HG03064 (cell line): ENCODE measurements around the gene PCNX2.
A peak's percentile ranks its signal among the peaks of the same experiment; 100 is the strongest.

ENCODE experiments used
- ATAC-seq: cut with Tn5 transposase; IDR thresholded peaks from one replicate; pipeline ENCODE4 v1.9.1; 2021; ENCODE audit warnings: low read depth; ENCODE audit not compliant: unreplicated experiment

Gene PCNX2, protein sequence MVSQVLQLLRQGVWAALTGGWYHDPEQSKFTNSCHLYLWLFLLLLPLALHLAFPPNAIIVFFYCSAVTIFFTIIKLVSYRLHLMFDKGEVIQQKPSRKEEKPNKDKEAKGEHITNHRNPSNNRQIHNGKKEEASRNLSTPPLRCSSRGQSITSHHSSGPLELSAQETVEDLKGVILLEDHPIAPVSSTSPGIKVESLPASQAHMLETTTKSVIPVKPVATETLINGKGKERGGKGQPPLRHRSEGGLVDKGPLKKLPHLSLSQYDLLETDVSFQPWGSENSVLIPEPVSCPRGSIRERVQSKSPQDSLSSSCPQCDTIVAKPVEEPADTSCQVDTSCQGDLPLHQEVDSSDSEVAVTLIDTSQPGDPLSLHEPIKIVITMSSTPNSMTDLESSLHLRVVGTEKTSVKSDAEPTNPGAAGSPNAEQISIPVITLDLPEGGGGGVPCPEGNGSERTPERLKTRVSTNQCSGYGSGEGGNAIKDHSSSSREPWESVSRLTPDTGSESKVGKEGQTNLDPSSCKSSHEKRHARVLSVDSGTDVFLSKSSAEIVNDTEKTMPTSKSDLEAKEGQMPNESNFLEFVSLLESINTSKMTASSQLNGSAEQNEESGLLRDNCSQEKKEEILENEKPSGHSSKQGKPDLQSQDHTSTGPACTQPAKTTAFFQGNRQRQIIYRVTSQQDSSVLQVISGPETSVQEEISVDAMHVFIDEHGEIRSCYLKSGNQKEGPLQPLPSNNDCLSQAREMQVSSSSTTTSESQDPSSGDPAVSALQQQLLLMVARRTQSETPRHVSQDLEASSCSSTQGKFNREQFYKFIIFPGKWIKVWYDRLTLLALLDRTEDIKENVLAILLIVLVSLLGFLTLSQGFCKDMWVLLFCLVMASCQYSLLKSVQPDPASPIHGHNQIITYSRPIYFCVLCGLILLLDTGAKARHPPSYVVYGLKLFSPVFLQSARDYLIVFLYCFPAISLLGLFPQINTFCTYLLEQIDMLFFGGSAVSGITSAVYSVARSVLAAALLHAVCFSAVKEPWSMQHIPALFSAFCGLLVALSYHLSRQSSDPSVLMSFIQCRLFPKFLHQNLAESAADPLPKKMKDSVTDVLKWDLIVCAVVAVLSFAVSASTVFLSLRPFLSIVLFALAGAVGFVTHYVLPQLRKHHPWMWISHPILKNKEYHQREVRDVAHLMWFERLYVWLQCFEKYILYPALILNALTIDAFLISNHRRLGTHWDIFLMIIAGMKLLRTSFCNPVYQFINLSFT (N-terminal part only)

DNA sequence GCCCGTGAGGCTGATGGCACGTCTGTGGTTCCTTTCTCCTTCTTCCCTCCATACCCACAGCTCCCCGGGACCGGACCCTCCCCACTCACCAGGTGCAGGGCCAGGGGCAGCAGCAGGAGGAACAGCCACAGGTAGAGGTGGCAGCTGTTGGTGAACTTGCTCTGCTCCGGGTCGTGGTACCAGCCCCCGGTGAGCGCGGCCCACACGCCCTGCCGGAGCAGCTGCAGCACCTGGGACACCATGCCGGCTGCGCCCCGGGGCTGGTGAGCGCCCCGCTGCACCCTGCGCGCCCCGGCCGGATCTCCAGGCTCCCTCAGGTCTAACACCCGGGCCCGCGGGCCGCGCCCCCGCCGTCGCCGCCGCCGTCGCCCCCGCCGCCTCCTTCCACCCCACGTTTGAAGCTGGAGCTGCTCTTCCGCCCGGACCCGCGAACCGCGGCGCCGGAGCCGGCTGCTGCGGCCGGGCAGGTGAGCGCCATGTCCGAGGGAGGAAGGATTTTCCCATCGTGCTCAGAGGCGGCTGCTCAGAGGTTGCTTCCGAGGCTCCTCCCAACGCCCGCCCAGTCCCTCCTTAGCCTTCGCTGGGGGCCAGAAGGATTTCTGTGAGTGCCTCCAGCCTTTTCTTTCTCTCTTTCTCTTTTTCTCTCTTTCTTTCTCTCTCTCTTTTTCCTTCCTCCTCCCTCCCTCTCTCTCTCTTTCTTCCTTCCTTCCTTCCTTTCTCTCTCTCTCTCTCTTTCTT, at the start of gene PCNX2:
TSS of gene PCNX2 (minus strand) at position 489 of the 738 bp plus-strand sequence. CDS start at position 242, 247 bp downstream.
- peak; percentile 81 for ATAC-seq

DNA sequence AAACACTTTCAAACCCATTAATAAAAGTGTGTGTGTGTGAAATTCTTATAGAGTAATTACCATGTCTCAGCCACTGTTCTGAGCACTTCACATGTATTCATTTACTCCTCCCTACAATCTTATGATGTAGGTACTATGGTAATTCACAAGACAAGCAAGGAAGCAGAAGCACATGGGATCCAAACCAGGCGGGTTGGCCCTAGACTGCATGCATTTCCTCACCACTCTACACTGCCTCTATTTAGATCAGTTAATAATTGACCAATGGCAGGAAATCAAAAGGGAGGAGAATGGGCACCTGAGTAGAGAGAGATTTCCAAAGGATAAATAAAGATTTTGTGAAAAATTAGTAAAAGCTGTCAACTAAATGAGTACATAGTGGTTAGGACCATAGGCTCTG, 47.7 kb upstream of the PCNX2 start:
- ATAC-seq, result no peak

DNA sequence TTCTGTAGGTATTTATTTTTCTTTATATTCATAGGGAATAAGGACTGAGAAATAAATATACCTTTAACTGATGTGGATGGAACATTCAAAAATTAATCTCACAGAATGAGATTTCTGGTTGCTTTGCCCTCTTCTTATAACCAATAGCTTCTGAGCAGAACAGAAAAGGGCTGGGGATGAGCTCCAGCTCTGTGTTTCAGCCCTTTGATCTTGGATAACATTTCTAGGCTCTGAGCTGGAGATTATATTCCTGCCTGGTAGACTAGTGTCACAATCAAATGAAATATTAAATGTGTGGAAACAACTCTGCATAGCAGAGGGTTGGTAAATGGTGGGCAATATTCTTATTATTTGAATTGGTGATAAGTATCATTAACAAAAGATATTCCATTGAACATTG, 46.6 kb upstream of the PCNX2 start:
- no peak for ATAC-seq

DNA sequence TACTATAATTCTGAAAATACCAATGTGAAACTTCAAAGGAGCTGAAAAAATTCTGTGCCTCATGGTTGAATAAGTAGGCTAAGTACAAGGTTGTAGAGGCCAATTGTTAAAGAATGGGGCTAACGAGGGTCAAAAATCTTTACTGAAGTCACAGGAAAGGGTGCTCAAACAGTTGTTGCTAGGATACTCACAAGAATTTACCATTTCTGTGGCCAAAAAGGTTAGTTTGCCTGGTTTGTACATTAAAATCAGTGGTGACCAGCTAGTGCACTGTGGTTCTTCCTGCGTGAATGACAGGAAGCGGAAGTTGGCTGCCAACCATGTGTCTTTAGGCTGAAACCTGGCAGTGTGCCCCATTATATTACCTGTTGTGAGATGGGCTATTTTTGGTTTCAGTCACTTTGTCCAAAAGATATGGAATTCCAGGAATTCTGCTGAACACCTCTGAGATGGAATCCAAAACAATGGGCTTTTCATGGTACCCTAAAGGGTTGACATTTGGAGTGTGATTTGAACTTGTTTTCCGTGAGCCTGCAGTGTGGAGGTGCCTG, 45.5 kb upstream of the PCNX2 start:
- ATAC-seq, result no peak

DNA sequence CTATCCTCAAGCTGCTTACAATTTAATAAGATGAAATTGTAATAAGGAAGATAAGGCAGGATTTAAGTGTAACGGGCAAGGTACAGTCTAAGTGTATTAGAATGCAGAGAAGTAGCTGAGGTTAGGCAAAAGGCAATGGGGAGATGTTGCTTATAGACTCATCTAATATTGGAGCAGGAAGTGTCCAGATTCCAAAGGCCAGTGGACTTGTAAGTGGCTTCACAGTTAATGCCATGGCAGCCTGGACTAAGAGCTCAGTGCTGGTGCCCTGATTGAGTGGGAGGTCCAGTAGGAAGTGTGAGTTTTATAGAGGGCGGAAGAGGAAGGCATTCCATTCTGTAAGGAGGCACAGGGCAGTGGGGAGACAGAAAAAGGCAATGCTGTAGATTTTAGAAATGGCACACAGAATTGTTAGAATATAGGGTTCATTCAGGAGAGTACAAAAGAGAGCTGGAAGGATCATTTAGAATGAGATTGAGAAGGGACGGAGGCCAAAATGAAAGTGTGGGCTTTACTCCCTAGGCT, 44.6 kb upstream of the PCNX2 start:
- ATAC-seq, result no peak

DNA sequence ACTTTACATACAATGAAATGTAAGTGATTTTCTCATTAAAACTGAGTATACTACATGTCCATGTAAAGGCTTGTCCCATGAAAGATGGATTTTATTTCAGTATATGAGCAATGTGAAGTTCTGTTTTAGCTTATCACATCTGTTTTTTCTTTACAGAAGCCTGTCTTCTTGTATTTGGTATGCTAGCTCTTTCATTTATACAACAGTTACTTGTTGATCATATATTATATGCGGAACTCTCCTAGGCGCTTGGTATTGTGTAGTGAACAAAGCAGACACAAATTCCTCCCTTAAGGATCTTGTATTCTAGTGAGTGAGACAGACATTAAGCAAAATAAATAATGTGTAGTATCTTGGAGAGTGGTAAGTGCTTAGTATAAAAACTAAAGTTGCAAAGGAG, 42.6 kb upstream of the PCNX2 start:
- no peak for ATAC-seq

DNA sequence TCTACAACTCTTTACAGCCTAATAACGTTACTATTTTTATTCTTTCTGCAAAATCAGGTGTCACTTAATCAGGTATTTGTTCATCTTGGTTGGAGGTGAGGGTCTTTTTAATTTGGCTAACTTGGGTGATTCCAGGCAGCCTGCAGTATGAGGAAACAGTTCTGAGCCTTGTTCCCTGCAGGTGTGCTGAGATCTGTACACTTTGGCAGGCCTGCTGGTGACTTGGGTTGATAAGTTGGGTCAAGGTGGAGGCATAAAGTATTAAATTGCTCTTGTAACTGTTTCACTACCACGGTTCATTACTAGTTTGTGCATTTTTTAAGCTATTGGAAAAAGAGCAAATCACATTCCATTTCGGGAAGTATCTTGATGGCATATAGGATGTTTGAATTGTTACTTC, 42.0 kb upstream of the PCNX2 start:
- no peak for ATAC-seq

DNA sequence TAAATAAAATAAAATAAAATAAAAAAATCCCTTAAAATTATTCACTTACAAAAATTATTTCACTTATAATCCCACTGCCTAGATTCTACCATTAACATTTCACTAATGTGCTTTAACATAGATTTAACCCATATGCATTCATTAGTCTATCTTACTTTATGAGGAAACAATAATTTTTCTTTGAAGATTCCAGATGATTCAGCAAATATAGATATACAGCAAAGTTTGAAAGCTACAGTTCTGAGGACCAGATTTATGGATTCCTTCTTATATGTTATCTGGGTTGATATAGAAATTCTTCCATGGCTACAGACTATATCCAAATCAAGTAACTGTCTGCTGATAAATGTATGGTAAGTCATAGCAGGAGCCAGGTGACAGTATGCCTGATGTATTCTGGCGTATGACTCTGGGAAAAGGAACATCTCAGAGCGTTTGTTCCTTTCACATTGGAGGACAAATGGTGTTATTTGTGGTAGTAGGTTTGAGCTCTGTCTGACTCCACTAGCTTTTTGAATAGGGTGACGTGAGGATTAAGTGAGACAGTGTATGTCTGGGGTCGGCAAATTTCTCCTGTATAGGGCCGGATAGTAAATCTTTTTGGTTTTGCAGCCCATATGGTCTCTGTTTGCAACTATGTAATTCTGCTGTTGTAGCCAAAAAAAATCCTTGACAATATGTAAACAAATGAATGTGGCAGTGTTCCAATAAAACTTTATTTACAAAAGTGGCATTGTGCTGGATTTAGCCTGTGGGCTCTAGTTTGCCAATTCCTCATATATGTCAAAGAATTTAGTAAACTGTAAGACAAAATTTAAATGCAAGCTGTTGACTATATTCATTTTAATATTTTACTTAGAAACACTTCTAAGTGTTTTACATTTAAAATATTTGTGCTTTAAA, 41.3 kb upstream of the PCNX2 start:
- ATAC-seq, result no peak

DNA sequence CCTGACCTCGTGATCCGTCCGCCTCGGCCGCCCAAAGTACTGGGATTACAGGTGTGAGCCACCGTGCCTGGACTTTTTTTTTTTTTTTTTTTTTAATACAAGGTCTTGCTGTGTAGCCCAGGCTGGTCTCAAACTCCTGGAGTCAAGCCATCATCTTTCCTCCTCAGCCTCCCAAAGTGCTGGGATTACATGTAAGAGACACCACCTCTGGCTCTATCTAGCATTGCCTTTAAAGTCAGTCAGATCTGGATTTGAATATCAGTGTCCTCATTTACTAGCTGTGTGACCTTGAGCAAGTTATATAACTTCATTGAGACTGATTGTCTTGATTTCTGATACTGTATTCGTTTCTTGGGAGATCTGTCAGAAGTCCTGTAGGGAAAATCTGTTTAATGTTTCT, 38.6 kb upstream of the PCNX2 start:
- no peak for ATAC-seq

DNA sequence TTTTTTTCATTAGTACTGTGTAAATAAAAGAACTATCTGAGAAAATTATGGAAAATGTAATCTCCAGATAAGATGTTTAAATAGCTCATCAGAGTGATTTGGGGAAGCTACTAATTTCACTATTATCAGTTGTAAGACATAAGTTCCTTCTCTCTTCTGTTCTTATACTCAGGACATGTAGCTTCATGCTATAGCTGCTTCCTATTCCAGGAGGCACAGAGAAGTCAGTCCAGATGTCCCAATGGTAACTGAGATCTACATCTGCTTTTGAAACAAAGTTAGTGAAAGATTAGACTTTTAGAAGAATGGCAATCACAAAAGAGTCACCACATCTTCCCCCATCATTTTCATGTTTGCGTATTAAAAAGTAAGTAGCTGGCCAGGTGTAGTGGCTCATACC, 37.6 kb upstream of the PCNX2 start:
- no peak for ATAC-seq

DNA sequence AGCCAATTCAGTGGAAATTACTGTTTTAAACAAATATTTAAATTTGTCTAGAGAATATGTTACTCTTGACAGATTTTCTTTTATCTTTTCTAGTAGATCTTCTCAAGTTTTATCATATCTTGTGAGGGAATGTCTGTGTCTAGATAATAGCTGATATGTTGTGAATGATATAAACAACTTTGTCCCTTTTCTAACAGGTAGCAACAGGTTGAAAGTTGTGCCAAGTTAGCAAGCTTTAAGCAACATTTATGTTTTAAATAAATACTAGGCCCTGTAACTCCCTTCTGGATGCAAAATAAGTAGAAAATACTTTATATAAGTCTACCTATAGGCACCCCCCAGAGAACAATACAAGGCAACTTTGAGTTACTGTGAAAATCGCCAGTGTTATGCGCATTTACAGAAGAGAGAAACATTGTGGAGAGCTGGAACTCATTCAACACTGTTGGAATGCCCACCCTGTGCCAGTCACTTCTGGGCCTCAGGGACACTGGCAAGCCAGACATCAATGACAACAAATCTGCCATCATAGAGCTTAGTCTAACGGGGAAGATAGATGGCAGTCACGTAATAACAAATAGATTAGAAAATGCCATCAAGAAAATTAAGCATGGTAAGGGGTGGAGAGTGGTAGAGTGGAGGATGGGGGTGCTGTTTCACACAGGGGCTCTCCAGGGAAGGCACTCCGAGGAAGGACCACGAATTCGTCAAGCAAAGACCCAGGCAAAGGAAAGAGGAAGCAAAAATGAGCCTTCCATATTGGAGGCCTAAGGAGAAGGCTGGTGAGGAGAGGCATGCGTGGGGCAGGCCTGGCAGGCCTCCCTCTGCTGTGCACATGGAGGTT, 36.4 kb upstream of the PCNX2 start:
- no peak for ATAC-seq

DNA sequence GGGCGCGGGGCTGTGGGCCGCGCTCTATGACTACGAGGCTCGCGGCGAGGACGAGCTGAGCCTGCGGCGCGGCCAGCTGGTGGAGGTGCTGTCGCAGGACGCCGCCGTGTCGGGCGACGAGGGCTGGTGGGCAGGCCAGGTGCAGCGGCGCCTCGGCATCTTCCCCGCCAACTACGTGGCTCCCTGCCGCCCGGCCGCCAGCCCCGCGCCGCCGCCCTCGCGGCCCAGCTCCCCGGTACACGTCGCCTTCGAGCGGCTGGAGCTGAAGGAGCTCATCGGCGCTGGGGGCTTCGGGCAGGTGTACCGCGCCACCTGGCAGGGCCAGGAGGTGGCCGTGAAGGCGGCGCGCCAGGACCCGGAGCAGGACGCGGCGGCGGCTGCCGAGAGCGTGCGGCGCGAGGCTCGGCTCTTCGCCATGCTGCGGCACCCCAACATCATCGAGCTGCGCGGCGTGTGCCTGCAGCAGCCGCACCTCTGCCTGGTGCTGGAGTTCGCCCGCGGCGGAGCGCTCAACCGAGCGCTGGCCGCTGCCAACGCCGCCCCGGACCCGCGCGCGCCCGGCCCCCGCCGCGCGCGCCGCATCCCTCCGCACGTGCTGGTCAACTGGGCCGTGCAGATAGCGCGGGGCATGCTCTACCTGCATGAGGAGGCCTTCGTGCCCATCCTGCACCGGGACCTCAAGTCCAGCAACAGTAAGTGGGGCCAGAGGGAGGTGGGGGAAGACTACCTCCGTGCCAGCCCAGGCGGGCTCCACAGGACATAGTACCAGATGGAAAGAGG, 32.8 kb upstream of the PCNX2 start:
- ATAC-seq, result peak; percentile 19

DNA sequence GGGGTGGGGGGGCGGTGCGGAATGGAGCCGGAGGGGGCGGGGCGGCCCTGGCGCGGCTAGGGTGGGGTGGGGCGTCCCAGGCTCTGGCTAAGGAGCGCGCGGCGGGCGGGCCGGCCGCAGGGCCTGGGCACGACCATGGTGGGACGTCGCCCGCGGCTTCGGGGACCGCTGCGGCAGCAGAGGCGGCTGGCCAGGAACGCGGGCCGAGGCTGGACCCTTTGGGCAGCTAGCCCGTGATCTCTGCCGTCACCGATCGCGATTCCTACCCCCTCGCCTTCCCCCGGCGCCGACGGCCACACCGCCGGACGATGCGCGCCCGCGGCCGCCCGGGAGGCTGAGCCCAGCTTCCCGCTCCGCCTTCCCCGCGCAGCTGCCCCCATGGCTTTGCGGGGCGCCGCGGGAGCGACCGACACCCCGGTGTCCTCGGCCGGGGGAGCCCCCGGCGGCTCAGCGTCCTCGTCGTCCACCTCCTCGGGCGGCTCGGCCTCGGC, 32.2 kb upstream of the PCNX2 start, which contains the start of gene MAP3K21:
TSS of gene MAP3K21 (plus strand) at position 74 of the 491 bp plus-strand sequence. CDS start at position 379, 305 bp downstream.
- peak; percentile 30 for ATAC-seq

DNA sequence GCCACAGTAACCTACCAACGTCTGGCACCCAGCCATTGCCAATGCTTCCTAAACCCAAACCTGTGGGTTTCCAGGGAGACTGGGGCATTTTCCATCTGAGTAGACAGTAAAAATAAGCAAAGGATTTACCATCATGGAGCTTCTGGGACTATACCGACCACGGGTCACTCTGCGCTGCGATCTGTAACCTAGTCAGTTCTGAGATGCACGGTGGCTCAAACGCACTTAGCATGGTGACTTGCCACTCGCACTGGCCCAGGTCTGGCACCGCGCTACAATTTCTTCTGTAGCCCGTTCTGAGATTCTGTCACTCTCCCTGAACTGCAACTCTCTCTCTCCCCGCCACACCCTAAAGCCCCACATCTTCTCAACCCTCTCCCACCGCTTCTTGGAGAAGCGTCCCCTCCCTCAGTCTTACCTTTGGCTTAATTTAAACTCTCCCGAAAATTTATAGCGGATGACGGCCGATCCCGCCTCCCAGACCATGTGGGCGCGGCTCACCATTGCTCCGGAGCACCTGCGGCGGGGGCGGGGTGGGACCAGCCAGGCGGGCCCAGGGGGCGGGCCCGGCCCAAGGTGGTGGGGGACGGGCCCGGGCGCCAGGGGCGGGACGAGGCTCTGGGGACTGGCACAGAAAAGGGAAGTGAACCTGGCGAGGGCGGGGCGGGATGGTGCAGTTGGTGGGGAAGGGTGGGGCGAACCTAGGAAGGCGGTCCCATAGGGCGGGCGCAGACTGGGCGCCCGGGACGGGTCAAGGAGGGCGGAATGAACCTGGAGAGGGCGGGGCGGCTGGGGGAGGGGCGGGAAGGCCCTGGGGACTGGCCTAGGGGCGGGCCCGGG, 31.5 kb upstream of the PCNX2 start:
- ATAC-seq, result peak; percentile 96

DNA sequence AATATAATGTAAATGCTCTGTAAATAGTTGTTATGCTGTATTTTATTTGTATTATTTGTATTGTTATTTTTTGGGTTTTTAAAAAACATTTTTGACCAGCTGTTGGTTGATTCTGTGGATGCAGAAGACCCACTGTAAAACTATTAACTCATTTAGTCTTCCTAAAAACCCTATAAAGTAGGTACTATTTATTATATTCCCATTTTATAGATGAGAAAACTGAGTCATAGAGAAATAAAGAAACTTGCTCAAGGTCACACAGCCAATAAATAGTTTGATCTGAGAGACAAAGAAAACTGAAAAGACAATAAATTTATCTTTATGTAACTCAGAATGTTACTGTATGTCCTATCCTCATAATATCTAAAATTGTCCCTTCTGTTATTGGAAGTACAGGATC, 30.8 kb upstream of the PCNX2 start:
- no peak for ATAC-seq

DNA sequence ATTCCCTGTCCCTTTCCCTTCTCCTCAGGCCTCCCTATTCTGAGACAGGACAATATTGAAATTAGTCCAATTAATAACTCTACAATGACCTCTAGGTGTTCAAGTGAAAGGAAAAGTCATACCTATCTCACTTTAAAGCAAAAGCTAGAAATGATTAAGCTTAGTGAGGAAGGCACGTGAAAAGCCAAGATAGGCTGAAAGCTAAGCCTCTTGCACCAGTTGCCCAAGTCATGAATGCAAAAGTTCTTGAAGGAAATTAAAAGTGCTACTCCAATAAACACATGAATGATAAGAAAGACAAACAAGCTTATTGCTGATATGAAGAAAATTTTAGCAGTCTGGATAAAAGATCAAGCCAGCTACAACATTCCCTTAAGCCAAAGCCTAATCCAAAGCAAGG, 28.2 kb upstream of the PCNX2 start:
- no peak for ATAC-seq
